ENCODE results near the gene IFNL4. TPM values are rescaled to one million over a fixed set of nuclear protein-coding genes. Genes with fewer than 3 reads are reported as not detected.

IFNL4 gene
- total RNA-seq, 2 donors from 2014 or later: not detected

DNA sequence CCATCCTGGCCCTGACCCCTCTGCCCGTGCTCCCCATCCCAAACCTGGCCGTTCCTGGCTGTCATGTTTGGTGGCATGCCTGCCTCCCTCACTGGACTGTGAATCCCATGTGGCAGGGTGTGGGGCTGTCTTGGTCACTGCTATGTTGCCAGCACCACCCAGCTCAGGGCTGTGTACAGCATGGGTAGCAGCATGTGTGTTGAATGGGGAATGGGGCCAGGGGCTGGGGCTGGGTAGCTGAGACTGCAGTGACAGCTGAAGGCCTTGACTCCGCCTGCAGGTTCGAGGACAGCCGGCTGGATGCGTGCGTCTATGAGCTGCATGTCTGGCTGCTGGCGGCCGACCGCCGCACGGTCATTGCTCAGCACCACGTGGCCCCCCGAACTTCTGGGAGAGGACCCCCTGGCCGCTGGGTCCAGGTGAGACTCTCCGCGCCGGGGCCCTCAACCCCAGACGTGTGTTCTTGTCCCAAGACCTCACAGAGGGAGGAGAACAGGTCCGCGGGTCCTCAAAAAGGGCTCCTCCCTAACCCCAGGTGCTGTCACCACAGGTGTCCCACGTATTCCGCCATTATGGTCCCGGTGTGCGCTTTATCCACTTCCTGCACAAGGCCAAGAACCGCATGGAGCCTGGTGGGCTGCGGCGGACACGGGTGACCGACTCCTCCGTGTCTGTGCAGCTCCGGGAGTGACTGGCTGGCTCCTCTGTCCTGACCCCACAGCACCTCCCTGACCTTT is 48.4 kb downstream of the IFNL4 start:
- Histone ChIP-seq H3K27ac (no peak overlapping the region), H3K4me3 (no peak overlapping the region), H3K9me3 (no peaks in the 10 kb centered on the region), H3K4me1 (ENCODE audit: control insufficient read depth in 1 of 2, low read depth in 2 of 2) (peaks cover 4 to 6% of the 10 kb centered on the region in 2 donors), H3K36me3 (no peaks in the 10 kb centered on the region), H3K27me3 (replicated peaks; ENCODE audit: insufficient read depth) (peaks cover 6% of the 10 kb centered on the region)
- TF ChIP-seq, protein P1, sequence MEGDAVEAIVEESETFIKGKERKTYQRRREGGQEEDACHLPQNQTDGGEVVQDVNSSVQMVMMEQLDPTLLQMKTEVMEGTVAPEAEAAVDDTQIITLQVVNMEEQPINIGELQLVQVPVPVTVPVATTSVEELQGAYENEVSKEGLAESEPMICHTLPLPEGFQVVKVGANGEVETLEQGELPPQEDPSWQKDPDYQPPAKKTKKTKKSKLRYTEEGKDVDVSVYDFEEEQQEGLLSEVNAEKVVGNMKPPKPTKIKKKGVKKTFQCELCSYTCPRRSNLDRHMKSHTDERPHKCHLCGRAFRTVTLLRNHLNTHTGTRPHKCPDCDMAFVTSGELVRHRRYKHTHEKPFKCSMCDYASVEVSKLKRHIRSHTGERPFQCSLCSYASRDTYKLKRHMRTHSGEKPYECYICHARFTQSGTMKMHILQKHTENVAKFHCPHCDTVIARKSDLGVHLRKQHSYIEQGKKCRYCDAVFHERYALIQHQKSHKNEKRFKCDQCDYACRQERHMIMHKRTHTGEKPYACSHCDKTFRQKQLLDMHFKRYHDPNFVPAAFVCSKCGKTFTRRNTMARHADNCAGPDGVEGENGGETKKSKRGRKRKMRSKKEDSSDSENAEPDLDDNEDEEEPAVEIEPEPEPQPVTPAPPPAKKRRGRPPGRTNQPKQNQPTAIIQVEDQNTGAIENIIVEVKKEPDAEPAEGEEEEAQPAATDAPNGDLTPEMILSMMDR (IDR thresholded peaks at IDR 0.05): no peak
- ATAC-seq (ENCODE audit: insufficient number of reproducible peaks, low FRiP score, low read depth) (no peak), DNase-seq (ENCODE audit: low spot score) (no peak)

DNA sequence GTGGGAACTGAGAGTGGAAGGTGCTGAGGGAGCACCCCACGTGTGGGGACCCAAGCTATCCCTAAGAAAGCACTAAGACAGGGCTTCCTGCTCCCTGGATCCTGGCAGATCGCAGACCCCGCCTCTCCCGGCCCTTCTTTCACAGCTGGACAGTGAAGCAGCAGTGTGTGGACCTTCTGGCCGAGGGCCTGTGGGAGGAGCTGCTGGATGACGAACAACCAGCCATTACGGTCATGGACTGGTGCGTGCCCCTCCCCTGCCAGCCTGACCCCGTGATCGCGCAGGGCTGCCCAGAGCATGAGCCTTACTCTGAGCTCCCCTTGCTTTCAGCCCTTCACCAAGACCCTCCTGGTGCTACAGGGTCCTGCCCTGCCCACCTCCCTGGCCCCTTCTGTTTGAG is 49.6 kb downstream of the IFNL4 start:
- Histone ChIP-seq H3K27ac (no peak overlapping the region), H3K4me3 (no peak overlapping the region), H3K36me3 (no peaks in the 10 kb centered on the region), H3K27me3 (replicated peaks; ENCODE audit: insufficient read depth) (peaks cover 6% of the 10 kb centered on the region), H3K9me3 (no peaks in the 10 kb centered on the region), H3K4me1 (ENCODE audit: control insufficient read depth in 1 of 2, low read depth in 2 of 2) (peaks cover 4 to 6% of the 10 kb centered on the region in 2 donors)
- TF ChIP-seq, protein P1 (IDR thresholded peaks at IDR 0.05): no peak
- ATAC-seq (ENCODE audit: insufficient number of reproducible peaks, low FRiP score, low read depth) (no peak), DNase-seq (ENCODE audit: low spot score) (no peak)

DNA sequence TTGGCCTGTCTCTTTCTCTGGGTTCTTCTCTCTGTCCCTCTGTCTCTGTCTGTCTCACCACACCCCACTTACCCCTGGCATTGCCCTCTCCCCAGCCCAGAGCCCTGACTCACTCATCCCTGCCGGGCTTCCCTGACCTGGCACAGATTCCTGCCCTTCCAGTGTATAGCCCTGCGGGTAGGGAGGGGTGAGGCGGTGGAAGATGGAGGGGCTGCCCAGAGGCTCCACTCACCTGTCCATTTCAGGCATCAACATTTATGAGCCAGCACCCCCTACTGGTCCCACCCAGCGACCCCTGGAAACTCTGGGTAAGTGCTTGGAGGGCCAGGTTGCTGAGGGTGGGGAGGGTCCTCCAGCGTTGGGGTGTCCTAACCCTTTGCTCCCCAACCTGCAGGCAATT is 50.8 kb downstream of the IFNL4 start:
- H3K36me3 ChIP-seq: no peaks in the 10 kb centered on the region
- H3K4me3 ChIP-seq: no peak overlapping the region
- no peak for ATAC-seq (ENCODE audit: insufficient number of reproducible peaks, low FRiP score, low read depth)
- H3K27me3 ChIP-seq (replicated peaks; ENCODE audit: insufficient read depth): peaks cover 6% of the 10 kb centered on the region
- TF ChIP-seq, protein P1 (IDR thresholded peaks at IDR 0.05): no peak
- no peak for DNase-seq (ENCODE audit: low spot score)
- H3K4me1 ChIP-seq (ENCODE audit: control insufficient read depth in 1 of 2, low read depth in 2 of 2): peaks cover 4 to 6% of the 10 kb centered on the region in 2 donors
- H3K9me3 ChIP-seq: no peaks in the 10 kb centered on the region
- no peak overlapping the region for H3K27ac ChIP-seq

DNA sequence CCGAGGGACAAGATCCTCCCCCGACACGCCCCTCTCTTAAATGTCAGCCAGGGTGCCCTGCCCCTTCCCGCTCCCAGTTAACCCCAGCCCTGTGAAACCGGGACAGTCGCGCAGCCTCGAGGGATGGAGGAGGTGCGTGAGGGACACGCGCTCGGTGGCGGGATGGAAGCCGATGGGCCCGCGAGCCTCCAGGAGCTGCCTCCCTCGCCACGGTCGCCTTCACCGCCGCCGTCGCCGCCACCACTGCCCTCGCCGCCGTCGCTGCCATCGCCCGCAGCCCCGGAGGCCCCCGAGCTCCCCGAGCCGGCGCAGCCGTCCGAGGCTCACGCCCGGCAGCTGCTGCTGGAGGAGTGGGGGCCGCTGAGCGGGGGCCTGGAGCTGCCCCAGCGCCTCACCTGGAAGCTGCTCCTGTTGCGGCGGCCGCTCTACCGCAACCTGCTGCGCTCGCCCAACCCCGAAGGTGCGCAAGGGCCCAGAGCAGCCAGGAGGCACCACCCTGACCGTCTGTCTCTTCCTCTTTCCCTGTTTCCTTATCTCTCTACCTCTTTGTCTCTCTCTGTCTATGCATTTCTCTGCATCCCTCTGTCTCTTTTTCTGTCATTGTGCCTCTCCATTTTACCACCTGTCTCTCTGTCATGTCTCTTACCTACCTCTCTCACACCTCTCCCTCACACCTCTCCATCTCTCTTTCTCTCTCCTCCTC is 51.6 kb downstream of the IFNL4 start, which contains the start of gene NCCRP1:
TSS of gene NCCRP1 (plus strand) at position 105 of the 703 bp plus-strand sequence. CDS start at position 124, 19 bp downstream.
- DNase-seq (ENCODE audit: low spot score) (no peak), ATAC-seq (ENCODE audit: insufficient number of reproducible peaks, low FRiP score, low read depth) (no peak)
- Histone ChIP-seq H3K4me3 (peak within 1 kb of the TSS; percentile 21), H3K27me3 (replicated peaks; ENCODE audit: insufficient read depth) (peaks cover 6% of the 10 kb centered on the region), H3K36me3 (no peaks in the 10 kb centered on the region), H3K4me1 (ENCODE audit: control insufficient read depth in 1 of 2, low read depth in 2 of 2) (peaks cover 4 to 6% of the 10 kb centered on the region in 2 donors), H3K9me3 (no peaks in the 10 kb centered on the region), H3K27ac (no peak within 1 kb of the TSS)
- TF ChIP-seq, protein P1 (IDR thresholded peaks at IDR 0.05): no peak

DNA sequence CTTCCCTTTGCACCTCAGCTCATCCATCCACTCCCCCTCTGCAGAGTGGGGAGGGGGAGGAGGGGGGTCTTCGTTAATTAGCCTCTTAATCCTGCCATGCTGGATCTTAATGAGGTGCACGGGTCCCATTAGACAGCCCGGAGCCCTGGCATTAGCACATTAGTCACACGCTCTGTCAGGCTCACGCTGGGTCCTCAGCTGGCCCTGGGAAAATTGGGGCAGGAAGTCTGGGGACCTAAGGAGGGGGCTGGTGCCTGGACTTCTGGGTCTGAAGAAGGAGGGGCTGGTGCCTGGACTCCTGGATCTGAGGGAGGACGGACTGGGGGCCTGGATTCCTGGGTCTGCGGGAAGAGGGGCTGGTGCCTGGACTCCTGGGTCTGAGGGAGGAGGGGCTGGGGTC is 52.3 kb downstream of the IFNL4 start:
- Histone ChIP-seq H3K36me3 (no peaks in the 10 kb centered on the region), H3K27ac (no peak overlapping the region), H3K4me3 (no peak overlapping the region), H3K9me3 (no peaks in the 10 kb centered on the region), H3K27me3 (replicated peaks; ENCODE audit: insufficient read depth) (peaks cover 6% of the 10 kb centered on the region), H3K4me1 (ENCODE audit: control insufficient read depth in 1 of 2, low read depth in 2 of 2) (peaks cover 4 to 6% of the 10 kb centered on the region in 2 donors)
- DNase-seq (ENCODE audit: low spot score): no peak
- ATAC-seq (ENCODE audit: insufficient number of reproducible peaks, low FRiP score, low read depth): no peak
- TF ChIP-seq, protein P1 (IDR thresholded peaks at IDR 0.05): no peak
